ENCODE measurements around the gene MPZL1.

- TF ChIP-seq GABPA (IDR thresholded peaks at IDR 0.05 in 1 of 2, conservative IDR thresholded peaks at IDR 0.05 in 1 of 2) (no peak), MAX (IDR thresholded peaks at IDR 0.05) (no peak), ATF3 (IDR thresholded peaks at IDR 0.05) (no peak), FOXA1 (IDR thresholded peaks at IDR 0.05) (no peak), CTCF (IDR thresholded peaks at IDR 0.05; ENCODE audit: low read depth, low read length, missing input control) (no peak)
Measured at GRCh38 chr1:167701510-167701909, 20.3 kb upstream of the MPZL1 start.

Data from liver (tissue), 3 donors.